Karpas-422 (cell line): ENCODE results near the gene SLK. TPM values are rescaled to one million over a fixed set of nuclear protein-coding genes. Genes with fewer than 3 reads are reported as not detected.

Experiments
- DNase-seq: peaks from one replicate; pipeline ENCODE4 v3.0.0-alpha.2; 2015
- H2AFZ ChIP-seq: fragments of 200-600 bp; sonication (generic); 2 replicates; pipeline ENCODE4 v1.6.1; 2014; ENCODE audit warnings: antibody characterized with exemption, low read length, mixed read lengths
- H3K27ac ChIP-seq: fragments of 200-600 bp; sonication (generic); 2 replicates; pipeline ENCODE4 v1.5.1; 2014; ENCODE audit warnings: mild to moderate bottlenecking, low read length, moderate library complexity
- H3K27me3 ChIP-seq: fragments of 200-600 bp; sonication (generic); 2 replicates; pipeline ENCODE4 v1.6.1; 2014; ENCODE audit warnings: low read length, mixed read lengths
- H3K36me3 ChIP-seq: fragments of 200-600 bp; sonication (generic); 2 replicates; pipeline ENCODE4 v1.6.1; 2014; ENCODE audit warnings: low read length, mixed read lengths; ENCODE audit not compliant: insufficient read depth
- H3K4me1 ChIP-seq: fragments of 200-600 bp; sonication (generic); 2 replicates; pipeline ENCODE4 v1.6.1; 2014; ENCODE audit warnings: mild to moderate bottlenecking, low read length, mixed read lengths
- H3K4me2 ChIP-seq: fragments of 200-600 bp; sonication (generic); 2 replicates; pipeline ENCODE4 v1.6.1; 2014; ENCODE audit warnings: low read length, low read depth, mild to moderate bottlenecking; ENCODE audit not compliant: poor library complexity, severe bottlenecking
- H3K4me3 ChIP-seq: fragments of 200-600 bp; sonication (generic); 2 replicates; pipeline ENCODE4 v1.5.1; 2014; ENCODE audit warnings: mild to moderate bottlenecking, antibody characterized with exemption, low read length, mixed read lengths
- H3K79me2 ChIP-seq: fragments of 200-600 bp; sonication (generic); 2 replicates; pipeline ENCODE4 v1.6.1; 2014; ENCODE audit warnings: mild to moderate bottlenecking, low read length, mixed read lengths
- H3K9ac ChIP-seq: fragments of 200-600 bp; sonication (generic); 2 replicates; pipeline ENCODE4 v1.6.0; 2014; ENCODE audit warnings: low read length
- H3K9me2 ChIP-seq: fragments of 200-600 bp; sonication (generic), shearing (Covaris generic); replicated peaks from 2 replicates; pipeline ENCODE4 v1.6.0; 2014; ENCODE audit warnings: mild to moderate bottlenecking, low read length, moderate library complexity; ENCODE audit not compliant: insufficient read depth
- H3K9me3 ChIP-seq: fragments of 300-700, 200-600 bp; sonication (generic); 2 replicates; pipeline ENCODE4 v1.6.1; 2014; ENCODE audit warnings: low read length, mixed read lengths
- H4K20me1 ChIP-seq: fragments of 200-600 bp; sonication (generic); 2 replicates; pipeline ENCODE4 v1.6.1; 2014; ENCODE audit warnings: mild to moderate bottlenecking, antibody characterized with exemption, low read length, low read depth; ENCODE audit not compliant: insufficient read depth
- total RNA-seq: library from RNA; depleted of rRNA; stranded (reverse); fragments of >200 nt; shearing (Covaris generic); gene quantifications from 2 replicates; pipeline ENCODE4 v1.2.3, GENCODE V29; 2014; ENCODE audit warnings: low replicate concordance; rRNA removed

SLK gene
- total RNA-seq = 25.7 and 28.1 TPM in 2 replicates

DNA sequence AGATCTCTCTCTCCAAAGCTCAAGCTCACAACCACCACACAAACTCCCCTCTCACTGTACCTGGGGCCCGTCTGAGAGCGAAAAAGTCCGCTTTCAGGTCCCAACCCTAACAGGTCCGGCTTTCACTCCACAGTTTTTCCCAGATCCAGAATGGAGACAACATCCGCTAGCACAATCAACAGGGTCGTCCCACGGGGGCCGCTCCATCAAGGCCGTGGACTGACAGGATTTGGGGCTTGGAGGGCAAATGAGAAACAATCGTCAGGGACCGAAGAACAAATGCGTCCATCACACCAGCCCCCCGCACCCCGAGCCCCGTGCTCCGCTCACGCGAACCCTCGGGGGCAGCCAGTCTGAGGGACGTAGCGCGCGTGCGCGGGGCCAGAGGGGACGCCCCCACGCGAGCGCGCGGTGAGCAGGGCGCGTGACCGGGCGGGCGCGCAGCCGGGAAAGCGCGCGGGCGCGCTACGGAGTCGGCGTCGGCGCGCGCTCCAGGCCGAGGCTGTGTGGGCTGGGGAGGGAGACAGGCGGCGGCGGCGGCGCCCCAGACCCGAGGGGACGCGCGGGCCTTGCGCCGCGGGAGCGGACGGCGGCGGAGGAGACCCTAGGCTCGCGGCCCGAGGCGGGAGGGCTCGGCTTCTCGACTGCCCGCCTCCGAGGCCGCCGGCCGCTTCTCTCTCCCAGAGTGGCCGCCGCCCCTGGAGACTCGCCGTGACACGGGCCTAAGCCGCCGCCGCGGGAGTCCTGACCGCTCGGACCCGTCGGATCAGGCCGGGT is at the start of gene SLK:
SLK (plus strand) TSS at position 470 of the 777 bp plus-strand sequence. CDS start 606 bp downstream, outside the sequence.
- Histone ChIP-seq H3K27ac (peak within 1 kb of the TSS; percentile 43), H3K9ac (peak within 1 kb of the TSS; percentile 77), H3K27me3 (no peaks in the 10 kb centered on the region), H3K36me3 (peaks cover 3% of the 10 kb centered on the region; the same call in 1 of the 2 replicates), H3K9me2 (no peaks in the 10 kb centered on the region), H3K79me2 (peaks cover 44% of the 10 kb centered on the region), H3K4me3 (peak within 1 kb of the TSS; percentile 92), H3K9me3 (no peaks in the 10 kb centered on the region), H3K4me2 (peak within 1 kb of the TSS; percentile 92), H2AFZ (peak within 1 kb of the TSS; percentile 96), H3K4me1 (peaks cover 32% of the 10 kb centered on the region), H4K20me1 (no peaks in the 10 kb centered on the region)
- peak; percentile 95 for DNase-seq

- H3K36me3 ChIP-seq = peaks cover 12% of the 10 kb centered on the region
- H3K4me2 ChIP-seq = peak overlapping the region; percentile 87
- H3K9me3 ChIP-seq = peaks cover 11% of the 10 kb centered on the region; the same call in 1 of the 2 replicates
- peak overlapping the region; percentile 93 for H3K9ac ChIP-seq
- H3K9me2 ChIP-seq = no peaks in the 10 kb centered on the region
- H3K27me3 ChIP-seq = no peaks in the 10 kb centered on the region
- H4K20me1 ChIP-seq = no peaks in the 10 kb centered on the region
- H3K27ac ChIP-seq = peak overlapping the region; percentile 46; the same call in 1 of the 2 replicates
- H2AFZ ChIP-seq = peak overlapping the region; percentile 54; the same call in 1 of the 2 replicates
- H3K4me1 ChIP-seq = peaks cover 26% of the 10 kb centered on the region
- peak overlapping the region; percentile 82 for H3K4me3 ChIP-seq
- peaks cover 34% of the 10 kb centered on the region for H3K79me2 ChIP-seq
- peak; percentile 72 for DNase-seq
Measured at GRCh38 chr10:103917302-103918052, 49.5 kb upstream of the SLK start.

GRCh38 chr10:103918053-103918846 is 48.7 kb upstream of the SLK start, which contains the start of gene STN1:
STN1 (minus strand) TSS chr10:103918184; CDS start chr10:103917594, 590 bp downstream.
- Histone ChIP-seq H2AFZ (peak within 1 kb of the TSS; percentile 94), H3K4me1 (peaks cover 26% of the 10 kb centered on the region), H3K27me3 (no peaks in the 10 kb centered on the region), H3K27ac (peak within 1 kb of the TSS; percentile 46), H3K9ac (peak within 1 kb of the TSS; percentile 93), H3K9me3 (peaks cover 11% of the 10 kb centered on the region; the same call in 1 of the 2 replicates), H4K20me1 (no peaks in the 10 kb centered on the region), H3K9me2 (no peaks in the 10 kb centered on the region), H3K4me3 (peak within 1 kb of the TSS; percentile 82), H3K79me2 (peaks cover 34% of the 10 kb centered on the region), H3K36me3 (peaks cover 12% of the 10 kb centered on the region), H3K4me2 (peak within 1 kb of the TSS; percentile 87)
- DNase-seq = peak; percentile 98

DNA sequence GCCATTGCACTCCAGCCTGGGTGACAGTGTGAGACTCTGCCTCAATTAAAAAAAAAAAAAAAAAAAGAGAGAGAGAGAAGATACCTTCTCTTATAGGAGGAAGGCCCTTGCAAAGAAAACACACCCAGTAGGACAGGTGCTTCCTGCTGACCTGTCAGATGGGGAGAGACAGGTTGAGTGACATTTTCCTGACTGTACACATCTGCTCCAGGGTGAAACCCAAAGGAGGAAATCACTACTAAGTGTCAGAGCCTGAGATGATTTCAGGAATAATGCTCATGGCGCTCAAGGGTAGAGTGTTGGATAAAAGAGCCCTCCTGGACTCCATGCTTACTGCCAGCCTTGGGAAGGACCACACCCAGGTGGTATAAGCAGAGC is 47.3 kb upstream of the SLK start:
- Histone ChIP-seq H3K27ac (no peak overlapping the region), H3K4me3 (no peak overlapping the region), H3K27me3 (no peaks in the 10 kb centered on the region), H3K9me3 (peaks cover 11% of the 10 kb centered on the region; the same call in 1 of the 2 replicates), H3K9ac (no peak overlapping the region), H4K20me1 (no peaks in the 10 kb centered on the region), H3K9me2 (no peaks in the 10 kb centered on the region), H3K4me2 (no peak overlapping the region), H3K36me3 (peaks cover 12% of the 10 kb centered on the region), H2AFZ (0 out of 2 replicates have a peak overlapping the region, but pooled peaks have one; percentile 1), H3K4me1 (peaks cover 26% of the 10 kb centered on the region), H3K79me2 (peaks cover 32% of the 10 kb centered on the region)
- no peak for DNase-seq

DNA sequence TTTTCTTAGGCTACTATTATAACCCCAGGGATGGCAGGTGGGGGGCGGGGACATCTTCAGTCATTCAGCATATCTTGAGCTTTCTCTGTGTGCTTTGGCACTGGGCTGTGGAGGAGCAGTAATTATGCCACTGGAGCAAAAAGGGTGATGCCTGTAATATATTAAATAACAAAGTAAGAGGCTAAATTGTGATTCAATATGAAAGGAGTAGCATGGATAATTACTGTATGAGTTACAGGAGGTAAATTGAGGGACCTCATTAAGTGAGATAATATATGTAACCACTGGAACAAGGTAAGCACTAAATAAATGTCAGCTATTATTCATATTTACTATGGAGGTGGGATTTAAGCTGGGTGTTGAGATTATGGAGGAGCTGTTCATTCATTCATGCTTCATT is 45.7 kb upstream of the SLK start:
- H2AFZ ChIP-seq = peak overlapping the region; percentile 34; the same call in 1 of the 2 replicates
- no peak overlapping the region for H3K4me3 ChIP-seq
- DNase-seq = no peak
- peaks cover 16% of the 10 kb centered on the region for H3K79me2 ChIP-seq
- H3K9me2 ChIP-seq = no peaks in the 10 kb centered on the region
- H3K9me3 ChIP-seq = no peaks in the 10 kb centered on the region
- H3K27me3 ChIP-seq = no peaks in the 10 kb centered on the region
- H3K27ac ChIP-seq = no peak overlapping the region
- H3K4me1 ChIP-seq = peaks cover 25% of the 10 kb centered on the region
- H4K20me1 ChIP-seq = no peaks in the 10 kb centered on the region
- peaks cover under 1% of the 10 kb centered on the region for H3K36me3 ChIP-seq
- H3K4me2 ChIP-seq = no peak overlapping the region
- no peak overlapping the region for H3K9ac ChIP-seq

DNA sequence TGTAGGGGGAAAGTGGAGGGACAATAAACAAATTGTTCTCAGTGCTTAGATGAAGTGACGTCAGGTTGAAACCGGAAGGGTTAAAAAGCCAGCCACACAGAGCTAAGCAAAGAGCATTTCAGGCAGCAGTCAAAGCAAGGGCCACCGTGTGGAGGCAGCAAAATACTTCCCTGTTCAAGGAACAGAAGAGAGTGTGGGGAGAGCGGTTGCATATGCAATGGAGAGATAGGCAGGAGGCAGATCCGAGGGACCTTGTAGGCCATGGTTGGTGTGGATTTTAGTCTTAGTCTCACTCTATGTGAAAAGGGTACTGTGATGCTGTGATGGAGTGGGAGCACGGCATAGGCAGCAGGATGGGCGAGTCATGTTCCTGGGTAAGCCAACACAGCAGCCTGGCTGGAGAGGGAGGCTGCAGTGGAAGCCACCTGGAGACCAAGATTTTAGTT is 45.2 kb upstream of the SLK start:
- no peaks in the 10 kb centered on the region for H3K27me3 ChIP-seq
- no peak overlapping the region for H3K4me3 ChIP-seq
- no peaks in the 10 kb centered on the region for H3K9me3 ChIP-seq
- no peaks in the 10 kb centered on the region for H3K36me3 ChIP-seq
- no peaks in the 10 kb centered on the region for H4K20me1 ChIP-seq
- DNase-seq = peak; percentile 69
- H3K27ac ChIP-seq = no peak overlapping the region
- H3K79me2 ChIP-seq = peaks cover 11% of the 10 kb centered on the region
- no peaks in the 10 kb centered on the region for H3K9me2 ChIP-seq
- no peak overlapping the region; the same call in 1 of the 2 replicates for H3K9ac ChIP-seq
- H3K4me1 ChIP-seq = peaks cover 20% of the 10 kb centered on the region
- H3K4me2 ChIP-seq = no peak overlapping the region
- peak overlapping the region; percentile 34; the same call in 1 of the 2 replicates for H2AFZ ChIP-seq

GRCh38 chr10:103922659-103923058 is 44.3 kb upstream of the SLK start:
- Histone ChIP-seq H3K79me2 (peaks cover 2% of the 10 kb centered on the region), H2AFZ (no peak overlapping the region)
- no peak for DNase-seq

More at GRCh38 chr10:103922659-103923058, 44.3 kb upstream of the SLK start:
- Histone ChIP-seq H3K4me1 (peaks cover 14% of the 10 kb centered on the region), H3K27ac (no peak overlapping the region), H3K9ac (no peak overlapping the region), H3K4me3 (no peak overlapping the region), H3K36me3 (no peaks in the 10 kb centered on the region), H3K9me2 (no peaks in the 10 kb centered on the region), H4K20me1 (no peaks in the 10 kb centered on the region), H3K27me3 (no peaks in the 10 kb centered on the region), H3K9me3 (no peaks in the 10 kb centered on the region), H3K4me2 (no peak overlapping the region)
